ENCODE results near the gene MMP8. TPM values are rescaled to one million over a fixed set of nuclear protein-coding genes. Genes with fewer than 3 reads are reported as not detected.
A peak's percentile ranks its signal among the peaks of the same experiment; 100 is the strongest.

MMP8 gene
- total RNA-seq, 1 donor from 2014 or later = not detected

- no peaks in the 10 kb centered on the region for H3K9me3 Mint-ChIP-seq
- H3K27me3 Mint-ChIP-seq (ENCODE audit: low read depth) = no peaks in the 10 kb centered on the region
- no peaks in the 10 kb centered on the region for H3K4me1 Mint-ChIP-seq
- no peaks in the 10 kb centered on the region for H3K36me3 Mint-ChIP-seq (ENCODE audit: low read depth)
- no peak for DNase-seq (ENCODE audit: low read depth, low spot score)
- no peak for TF ChIP-seq CTCF (conservative IDR thresholded peaks at IDR 0.05)
- no peak overlapping the region for H3K4me3 Mint-ChIP-seq
- no peak overlapping the region for H3K27ac Mint-ChIP-seq (ENCODE audit: unreplicated experiment)
Measured at GRCh38 chr11:102669664-102670063, 55.1 kb downstream of the MMP8 start.

GRCh38 chr11:102666331-102666957 is 58.3 kb downstream of the MMP8 start:
- no peaks in the 10 kb centered on the region for H3K4me1 Mint-ChIP-seq
- H3K36me3 Mint-ChIP-seq (ENCODE audit: low read depth) = no peaks in the 10 kb centered on the region
- H3K27ac Mint-ChIP-seq (ENCODE audit: unreplicated experiment) = no peak overlapping the region
- TF ChIP-seq CTCF (conservative IDR thresholded peaks at IDR 0.05) = peak; percentile 86
- H3K4me3 Mint-ChIP-seq = no peak overlapping the region
- H3K27me3 Mint-ChIP-seq (ENCODE audit: low read depth) = no peaks in the 10 kb centered on the region
- peak; percentile 3 for DNase-seq (ENCODE audit: low read depth, low spot score)
- no peaks in the 10 kb centered on the region for H3K9me3 Mint-ChIP-seq

GRCh38 chr11:102664001-102664752 is 60.6 kb downstream of the MMP8 start:
- H3K9me3 Mint-ChIP-seq = no peaks in the 10 kb centered on the region
- no peaks in the 10 kb centered on the region for H3K4me1 Mint-ChIP-seq
- TF ChIP-seq CTCF (conservative IDR thresholded peaks at IDR 0.05) = peak; percentile 28
- no peak overlapping the region for H3K4me3 Mint-ChIP-seq
- H3K36me3 Mint-ChIP-seq (ENCODE audit: low read depth) = no peaks in the 10 kb centered on the region
- no peak for DNase-seq (ENCODE audit: low read depth, low spot score)
- no peak overlapping the region for H3K27ac Mint-ChIP-seq (ENCODE audit: unreplicated experiment)
- no peaks in the 10 kb centered on the region for H3K27me3 Mint-ChIP-seq (ENCODE audit: low read depth)

- TF ChIP-seq CTCF (conservative IDR thresholded peaks at IDR 0.05) = no peak
- no peak overlapping the region for H3K27ac Mint-ChIP-seq (ENCODE audit: unreplicated experiment)
- no peak overlapping the region for H3K4me3 Mint-ChIP-seq
- DNase-seq (ENCODE audit: low read depth, low spot score) = no peak
- H3K27me3 Mint-ChIP-seq (ENCODE audit: low read depth) = no peaks in the 10 kb centered on the region
- no peaks in the 10 kb centered on the region for H3K4me1 Mint-ChIP-seq
- H3K9me3 Mint-ChIP-seq = no peaks in the 10 kb centered on the region
- no peaks in the 10 kb centered on the region for H3K36me3 Mint-ChIP-seq (ENCODE audit: low read depth)
Measured at GRCh38 chr11:102662607-102663006, 62.1 kb downstream of the MMP8 start.

Other genes with a start within 250 kb of the MMP8 start
- gene MMP7, start 194.2 kb downstream of the MMP8 start, total RNA-seq = not detected in 2 replicates
- gene MMP20, start 99.6 kb downstream of the MMP8 start, total RNA-seq = not detected in 2 replicates
- gene MMP27, start 19.2 kb downstream of the MMP8 start, total RNA-seq = not detected in 2 replicates
- not detected in 2 replicates for gene MMP10, start 55.7 kb upstream of the MMP8 start, total RNA-seq
- not detected in 2 replicates for gene MMP1, start 73.2 kb upstream of the MMP8 start, total RNA-seq
- not detected in 2 replicates for gene MMP3, start 118.7 kb upstream of the MMP8 start, total RNA-seq
- not detected in 2 replicates for gene MMP12, start 150.0 kb upstream of the MMP8 start, total RNA-seq
- gene MMP13, start 230.8 kb upstream of the MMP8 start, total RNA-seq = not detected in 2 replicates

Measured in neural crest cell (in vitro differentiated cells).